Breast epithelium (tissue), 4 donors: ENCODE measurements around the gene CTIF. TPM values are rescaled to one million over a fixed set of nuclear protein-coding genes. Genes with fewer than 3 reads are reported as not detected.

Experiments used
- DNase-seq, 2 donors: peaks; one replicate each; pipeline ENCODE4 v3.0.0-alpha.2; 2019; ENCODE audit warnings: low spot score in 2 of 2
- H3K27ac ChIP-seq, 2 donors: fragments of 200-600 bp; sonication (generic) in 1 of 2; one replicate each; pipeline ENCODE4 v1.5.1; 2016 to 2019; ENCODE audit warnings: mild to moderate bottlenecking in 1 of 2
- H3K27me3 ChIP-seq, 2 donors: fragments of 200-600 bp; sonication (generic) in 1 of 2; one replicate each; pipeline versions ENCODE4 v1.5.1 to v1.6.0; 2017 to 2019; ENCODE audit warnings: control low read depth in 1 of 2, mild to moderate bottlenecking in 1 of 2
- H3K36me3 ChIP-seq: fragments of 200-600 bp; one replicate; pipeline ENCODE4 v1.5.1; 2019
- H3K4me1 ChIP-seq, 2 donors: fragments of 200-600 bp; sonication (generic); one replicate each; pipeline ENCODE4 v1.5.1; 2016 to 2019; ENCODE audit warnings: control low read depth in 1 of 2
- H3K4me3 ChIP-seq, 3 donors: fragments of 200-600 bp; sonication (generic); 1 replicate in 2 of 3; 2 replicates in 1 of 3; pipeline ENCODE4 v1.5.1; 2016 to 2019; ENCODE audit warnings: mild to moderate bottlenecking in 3 of 3, moderate library complexity in 2 of 3
- H3K9me3 ChIP-seq, 2 donors: fragments of 200-600 bp; sonication (generic) in 1 of 2; one replicate each; pipeline ENCODE4 v1.5.1; 2016 to 2019; ENCODE audit warnings: control low read depth in 1 of 2
- POLR2A ChIP-seq: fragments of 450-650 bp; IDR thresholded peaks from one replicate; pipeline ENCODE4 v1.6.1; 2016; ENCODE audit warnings: antibody characterized with exemption, mild to moderate bottlenecking, moderate library complexity
- POLR2AphosphoS5 ChIP-seq, 3 donors: sonication (generic); formaldehyde crosslinking; IDR thresholded peaks; one replicate each; pipeline ENCODE4 v1.6.1; 2017; ENCODE audit warnings: antibody characterized with exemption in 3 of 3
- intact Hi-C: fragments of 100-400 bp; cut with DNase I; formaldehyde crosslinking; loops from one replicate; pipeline ENCODE4 v1.15.1; 2023; ENCODE audit warnings: low total_unique reads
- total RNA-seq, 3 donors: library from RNA; depleted of rRNA; stranded (reverse); fragments of >200 nt; gene quantifications; one replicate each; pipeline ENCODE4 v1.1.0, GENCODE V29; 2016
- TF ChIP-seq, protein P1 (sequence below), 3 donors: fragments of 450-650 bp; IDR thresholded peaks; one replicate each; pipeline ENCODE4 v1.5.1; 2016 to 2017; ENCODE audit warnings: antibody characterized with exemption in 3 of 3, mild to moderate bottlenecking in 3 of 3, moderate library complexity in 3 of 3

Gene CTIF
- total RNA-seq, 3 donors from 2014 or later, result 28.8 to 78.9 (median 32.6) TPM

- Histone ChIP-seq H3K27ac (peak overlapping the region; percentile 37 to 78), H3K27me3 (no peaks in the 10 kb centered on the region), H3K36me3 (no peaks in the 10 kb centered on the region), H3K4me3 (no peak overlapping the region), H3K9me3 (no peaks in the 10 kb centered on the region), H3K4me1 (no peaks in the 10 kb centered on the region)
- DNase-seq, result no peak
- no peak for TF ChIP-seq POLR2A
- TF ChIP-seq, protein P1, sequence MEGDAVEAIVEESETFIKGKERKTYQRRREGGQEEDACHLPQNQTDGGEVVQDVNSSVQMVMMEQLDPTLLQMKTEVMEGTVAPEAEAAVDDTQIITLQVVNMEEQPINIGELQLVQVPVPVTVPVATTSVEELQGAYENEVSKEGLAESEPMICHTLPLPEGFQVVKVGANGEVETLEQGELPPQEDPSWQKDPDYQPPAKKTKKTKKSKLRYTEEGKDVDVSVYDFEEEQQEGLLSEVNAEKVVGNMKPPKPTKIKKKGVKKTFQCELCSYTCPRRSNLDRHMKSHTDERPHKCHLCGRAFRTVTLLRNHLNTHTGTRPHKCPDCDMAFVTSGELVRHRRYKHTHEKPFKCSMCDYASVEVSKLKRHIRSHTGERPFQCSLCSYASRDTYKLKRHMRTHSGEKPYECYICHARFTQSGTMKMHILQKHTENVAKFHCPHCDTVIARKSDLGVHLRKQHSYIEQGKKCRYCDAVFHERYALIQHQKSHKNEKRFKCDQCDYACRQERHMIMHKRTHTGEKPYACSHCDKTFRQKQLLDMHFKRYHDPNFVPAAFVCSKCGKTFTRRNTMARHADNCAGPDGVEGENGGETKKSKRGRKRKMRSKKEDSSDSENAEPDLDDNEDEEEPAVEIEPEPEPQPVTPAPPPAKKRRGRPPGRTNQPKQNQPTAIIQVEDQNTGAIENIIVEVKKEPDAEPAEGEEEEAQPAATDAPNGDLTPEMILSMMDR (IDR thresholded peaks at IDR 0.05), result no peak
- no peak for TF ChIP-seq POLR2AphosphoS5 (IDR thresholded peaks at IDR 0.05)
- intact Hi-C loops, result no loop called here
Measured at GRCh38 chr18:48841381-48842258, 302.8 kb downstream of the CTIF start.

DNA sequence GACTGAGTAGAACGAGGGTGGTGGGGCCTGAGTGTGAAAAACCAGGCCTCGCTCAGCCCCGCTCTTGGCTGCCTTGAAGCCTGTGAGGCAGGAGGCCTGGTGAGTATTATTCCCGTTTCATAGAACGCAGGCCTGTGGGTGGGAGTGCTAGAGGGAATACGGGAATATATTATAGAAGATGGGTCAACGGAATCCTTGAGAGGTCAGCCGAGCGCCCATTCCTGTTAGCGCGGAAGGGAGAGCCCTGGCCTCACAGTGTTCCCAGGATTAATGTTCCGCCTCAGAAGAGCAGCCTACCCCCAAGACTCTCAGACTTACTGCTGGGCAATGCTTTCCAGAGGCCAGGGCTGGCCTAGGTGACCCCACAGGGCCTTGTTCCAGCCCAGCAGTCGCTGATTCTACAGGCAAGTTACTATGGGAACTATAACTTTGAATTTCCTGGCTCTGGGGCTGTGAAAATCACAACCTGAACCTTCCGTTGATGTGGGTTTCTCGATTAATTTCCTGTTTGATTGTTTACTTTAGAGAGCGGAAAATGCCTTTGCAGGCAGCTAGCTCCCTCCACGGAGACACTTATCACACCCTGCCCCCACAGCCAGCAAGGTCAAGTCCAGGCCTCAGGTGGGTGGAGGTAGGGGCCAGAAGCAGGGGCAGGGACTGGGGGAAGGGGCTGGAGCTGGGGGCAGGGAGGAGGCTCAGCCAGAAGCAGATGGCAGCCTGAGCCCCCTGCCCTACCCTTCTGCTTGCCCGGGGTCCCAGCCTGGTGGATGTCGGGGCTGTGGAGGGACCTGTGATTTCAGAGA, 303.6 kb downstream of the CTIF start:
- no peaks in the 10 kb centered on the region for H3K27me3 ChIP-seq
- no peak overlapping the region for H3K4me3 ChIP-seq
- H3K4me1 ChIP-seq, result no peaks in the 10 kb centered on the region
- no peaks in the 10 kb centered on the region for H3K9me3 ChIP-seq
- peak overlapping the region in 1 of 2 donors; percentile 78 for H3K27ac ChIP-seq
- no peaks in the 10 kb centered on the region for H3K36me3 ChIP-seq
- no peak for DNase-seq
- TF ChIP-seq POLR2A (no peak), POLR2AphosphoS5 (IDR thresholded peaks at IDR 0.05) (no peak)
- TF ChIP-seq, protein P1 (IDR thresholded peaks at IDR 0.05), result no peak
- intact Hi-C loops, result no loop called here

DNA sequence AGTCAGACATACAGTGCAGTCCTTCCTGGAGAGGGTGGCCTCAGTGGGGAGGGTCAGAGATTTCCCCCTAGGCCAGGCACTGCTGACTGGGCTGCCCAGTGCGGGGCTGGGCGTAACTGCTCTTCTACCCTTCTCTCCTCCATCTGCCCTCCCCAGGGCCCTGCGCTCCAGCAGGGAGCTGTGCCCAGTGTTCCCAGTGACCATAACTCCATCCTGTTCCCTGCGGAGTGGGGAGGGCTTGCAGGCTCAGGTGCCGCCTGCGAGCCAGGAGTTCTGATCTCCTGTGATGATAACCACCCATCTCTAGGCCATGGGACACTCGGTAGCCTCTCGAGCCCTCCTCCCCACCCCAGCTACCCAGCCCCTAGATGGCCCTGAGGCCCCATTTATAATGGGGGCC, 304.3 kb downstream of the CTIF start:
- DNase-seq, result no peak
- peak overlapping the region in 1 of 2 donors; percentile 54 for H3K27ac ChIP-seq

DNA sequence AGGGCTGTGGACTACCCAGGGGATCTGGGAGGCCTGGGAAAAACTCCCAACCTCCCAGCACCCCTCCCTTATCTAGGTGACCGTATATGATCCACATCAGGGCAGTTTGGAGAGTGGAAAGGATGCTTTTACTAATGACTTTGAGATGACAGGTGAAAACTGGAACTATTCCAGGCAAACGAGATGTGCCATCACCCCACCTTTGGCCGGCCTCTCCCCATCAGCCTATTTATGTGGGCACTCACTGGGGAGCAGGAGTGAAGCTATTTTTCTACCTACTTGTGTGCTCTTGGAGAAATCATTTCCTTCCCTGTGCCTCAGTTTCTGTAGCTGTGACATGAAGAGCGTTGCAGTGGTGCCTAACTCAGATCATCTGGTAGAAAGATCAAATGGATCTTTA, 304.8 kb downstream of the CTIF start:
- TF ChIP-seq, protein P1 (IDR thresholded peaks at IDR 0.05), result no peak
- TF ChIP-seq POLR2A (no peak), POLR2AphosphoS5 (IDR thresholded peaks at IDR 0.05) (no peak)
- Histone ChIP-seq H3K27ac (no peak overlapping the region), H3K27me3 (no peaks in the 10 kb centered on the region), H3K9me3 (no peaks in the 10 kb centered on the region), H3K4me1 (peaks cover 0 to 10% of the 10 kb centered on the region in 2 donors), H3K36me3 (no peaks in the 10 kb centered on the region), H3K4me3 (no peak overlapping the region)
- DNase-seq, result no peak
- intact Hi-C loops, result no loop called here

More for the DNA sequence above, 304.3 kb downstream of the CTIF start:
- Histone ChIP-seq H3K36me3 (no peaks in the 10 kb centered on the region), H3K4me1 (peaks cover 0 to 6% of the 10 kb centered on the region in 2 donors), H3K9me3 (no peaks in the 10 kb centered on the region), H3K27me3 (no peaks in the 10 kb centered on the region), H3K4me3 (no peak overlapping the region)
- TF ChIP-seq, protein P1 (IDR thresholded peaks at IDR 0.05), result no peak
- TF ChIP-seq POLR2A (no peak), POLR2AphosphoS5 (IDR thresholded peaks at IDR 0.05) (no peak)
- intact Hi-C loops, result no loop called here

GRCh38 chr18:48844271-48844670, 305.4 kb downstream of the CTIF start:
- intact Hi-C loops, result no loop called here
- no peaks in the 10 kb centered on the region for H3K9me3 ChIP-seq
- no peak overlapping the region for H3K4me3 ChIP-seq
- no peak for TF ChIP-seq POLR2A
- TF ChIP-seq, protein P1 (IDR thresholded peaks at IDR 0.05), result no peak
- no peak for TF ChIP-seq POLR2AphosphoS5 (IDR thresholded peaks at IDR 0.05)
- no peak for DNase-seq
- H3K27me3 ChIP-seq, result no peaks in the 10 kb centered on the region
- no peak overlapping the region for H3K27ac ChIP-seq
- H3K4me1 ChIP-seq, result peaks cover 0 to 13% of the 10 kb centered on the region in 2 donors
- H3K36me3 ChIP-seq, result no peaks in the 10 kb centered on the region
